Esophagus squamous epithelium (tissue), 4 donors: ENCODE data around the gene SLC25A43.

Experiments
- POLR2A ChIP-seq, 4 donors: fragments of 450-650 bp; IDR thresholded peaks; one replicate each; pipeline ENCODE4 v1.6.1; 2017; ENCODE audit warnings: antibody characterized with exemption in 4 of 4, mild to moderate bottlenecking in 4 of 4, moderate library complexity in 3 of 4
- TF ChIP-seq, protein P1 (sequence below), 6 experiments: fragments of 450-650 bp in 4 of 6; fragments of 200-600 bp in 2 of 6; sonication (generic) in 2 of 6; IDR thresholded peaks; one replicate each; pipeline ENCODE4 v1.5.1; 2016 to 2019; ENCODE audit warnings: antibody characterized with exemption in 6 of 6, mild to moderate bottlenecking in 4 of 6, moderate library complexity in 4 of 6

GRCh38 chrX:119410854-119411253 lies 11.7 kb downstream of the SLC25A43 start:
- TF ChIP-seq, protein P1, sequence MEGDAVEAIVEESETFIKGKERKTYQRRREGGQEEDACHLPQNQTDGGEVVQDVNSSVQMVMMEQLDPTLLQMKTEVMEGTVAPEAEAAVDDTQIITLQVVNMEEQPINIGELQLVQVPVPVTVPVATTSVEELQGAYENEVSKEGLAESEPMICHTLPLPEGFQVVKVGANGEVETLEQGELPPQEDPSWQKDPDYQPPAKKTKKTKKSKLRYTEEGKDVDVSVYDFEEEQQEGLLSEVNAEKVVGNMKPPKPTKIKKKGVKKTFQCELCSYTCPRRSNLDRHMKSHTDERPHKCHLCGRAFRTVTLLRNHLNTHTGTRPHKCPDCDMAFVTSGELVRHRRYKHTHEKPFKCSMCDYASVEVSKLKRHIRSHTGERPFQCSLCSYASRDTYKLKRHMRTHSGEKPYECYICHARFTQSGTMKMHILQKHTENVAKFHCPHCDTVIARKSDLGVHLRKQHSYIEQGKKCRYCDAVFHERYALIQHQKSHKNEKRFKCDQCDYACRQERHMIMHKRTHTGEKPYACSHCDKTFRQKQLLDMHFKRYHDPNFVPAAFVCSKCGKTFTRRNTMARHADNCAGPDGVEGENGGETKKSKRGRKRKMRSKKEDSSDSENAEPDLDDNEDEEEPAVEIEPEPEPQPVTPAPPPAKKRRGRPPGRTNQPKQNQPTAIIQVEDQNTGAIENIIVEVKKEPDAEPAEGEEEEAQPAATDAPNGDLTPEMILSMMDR (IDR thresholded peaks at IDR 0.05) = no peak
- no peak for TF ChIP-seq POLR2A (IDR thresholded peaks at IDR 0.05)
